Astrocyte of the cerebellum (primary cell): ENCODE results near the gene GRAMD2B.

ENCODE experiments used
- DNase-seq: peaks from one replicate; pipeline ENCODE4 v3.0.0-alpha.2; 2011; ENCODE audit warnings: low read depth
- H3K4me3 ChIP-seq: 2 replicates; pipeline ENCODE4 v1.5.1; 2011; ENCODE audit warnings: mild to moderate bottlenecking, low read depth, low read length, moderate library complexity
- in situ Hi-C: cut with HindIII; loops from 2 replicates; pipeline ENCODE4 v1.10.0; 2017; ENCODE audit warnings: low sequenced_read_pairs
- TF ChIP-seq, protein P1 (sequence below): IDR thresholded peaks from 2 replicates; pipeline ENCODE4 v1.5.1; 2012; ENCODE audit warnings: low read length, low read depth, moderate library complexity, mild to moderate bottlenecking; ENCODE audit errors: missing control alignments

The GRAMD2B gene

DNA sequence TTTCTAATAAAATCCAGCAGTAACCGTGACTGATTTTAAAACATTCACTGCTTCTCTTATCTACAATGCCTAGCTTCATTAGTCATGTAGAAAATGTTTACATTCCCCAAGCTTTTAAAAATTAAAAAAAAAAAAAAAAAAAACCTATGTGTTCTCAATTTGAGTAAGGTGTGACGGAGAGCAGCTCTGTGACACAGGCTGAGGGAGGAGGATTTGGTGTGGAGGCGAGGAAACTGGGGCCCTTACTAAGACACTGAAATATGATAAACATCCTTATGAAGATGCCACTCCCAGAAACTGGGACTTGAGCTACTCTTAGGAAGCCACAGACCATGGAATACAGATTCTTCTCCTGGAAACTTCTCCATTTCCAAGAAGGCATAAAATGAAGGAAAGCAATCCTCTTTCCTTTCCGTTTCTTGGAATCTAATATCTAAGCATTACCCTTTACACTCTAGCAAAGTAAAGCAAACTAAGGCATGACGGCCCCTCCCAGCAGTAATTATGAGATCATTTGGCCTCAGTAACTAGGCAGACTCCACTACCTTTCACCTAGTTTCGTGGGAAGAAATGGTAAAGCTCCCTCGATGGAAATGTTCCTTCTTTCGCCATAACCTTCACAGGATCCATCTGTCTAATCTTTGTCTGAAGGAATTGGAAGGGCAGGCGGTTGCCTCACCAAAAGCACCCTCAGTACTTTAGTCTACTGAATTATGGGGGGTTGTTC, 23.5 kb downstream of the GRAMD2B start:
- no peak for DNase-seq

DNA sequence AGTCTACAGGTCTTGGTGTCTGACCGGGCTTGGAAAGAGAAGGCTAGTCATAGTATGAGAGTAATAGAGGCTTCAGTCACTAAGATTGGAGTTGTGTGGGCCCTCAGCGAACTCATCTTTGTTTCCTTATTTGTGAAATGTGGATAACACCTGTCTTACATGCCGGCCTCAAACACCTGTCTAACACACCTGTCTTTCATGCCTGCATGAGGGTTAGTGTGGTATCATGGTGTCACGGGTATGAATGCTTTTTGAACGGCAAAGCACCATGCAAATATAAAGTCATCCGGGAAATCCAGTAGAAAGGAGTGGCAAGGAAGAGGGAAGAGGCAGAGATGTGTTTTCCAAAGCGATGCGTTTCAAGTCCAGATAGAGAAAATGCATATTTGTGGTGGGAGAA, 25.5 kb downstream of the GRAMD2B start:
- TF ChIP-seq, protein P1, sequence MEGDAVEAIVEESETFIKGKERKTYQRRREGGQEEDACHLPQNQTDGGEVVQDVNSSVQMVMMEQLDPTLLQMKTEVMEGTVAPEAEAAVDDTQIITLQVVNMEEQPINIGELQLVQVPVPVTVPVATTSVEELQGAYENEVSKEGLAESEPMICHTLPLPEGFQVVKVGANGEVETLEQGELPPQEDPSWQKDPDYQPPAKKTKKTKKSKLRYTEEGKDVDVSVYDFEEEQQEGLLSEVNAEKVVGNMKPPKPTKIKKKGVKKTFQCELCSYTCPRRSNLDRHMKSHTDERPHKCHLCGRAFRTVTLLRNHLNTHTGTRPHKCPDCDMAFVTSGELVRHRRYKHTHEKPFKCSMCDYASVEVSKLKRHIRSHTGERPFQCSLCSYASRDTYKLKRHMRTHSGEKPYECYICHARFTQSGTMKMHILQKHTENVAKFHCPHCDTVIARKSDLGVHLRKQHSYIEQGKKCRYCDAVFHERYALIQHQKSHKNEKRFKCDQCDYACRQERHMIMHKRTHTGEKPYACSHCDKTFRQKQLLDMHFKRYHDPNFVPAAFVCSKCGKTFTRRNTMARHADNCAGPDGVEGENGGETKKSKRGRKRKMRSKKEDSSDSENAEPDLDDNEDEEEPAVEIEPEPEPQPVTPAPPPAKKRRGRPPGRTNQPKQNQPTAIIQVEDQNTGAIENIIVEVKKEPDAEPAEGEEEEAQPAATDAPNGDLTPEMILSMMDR = no peak
- in situ Hi-C loops = no loop called here

More for the DNA sequence above, 23.5 kb downstream of the GRAMD2B start:
- in situ Hi-C loops = no loop called here
- TF ChIP-seq, protein P1 = no peak
- H3K4me3 ChIP-seq = no peak overlapping the region

DNA sequence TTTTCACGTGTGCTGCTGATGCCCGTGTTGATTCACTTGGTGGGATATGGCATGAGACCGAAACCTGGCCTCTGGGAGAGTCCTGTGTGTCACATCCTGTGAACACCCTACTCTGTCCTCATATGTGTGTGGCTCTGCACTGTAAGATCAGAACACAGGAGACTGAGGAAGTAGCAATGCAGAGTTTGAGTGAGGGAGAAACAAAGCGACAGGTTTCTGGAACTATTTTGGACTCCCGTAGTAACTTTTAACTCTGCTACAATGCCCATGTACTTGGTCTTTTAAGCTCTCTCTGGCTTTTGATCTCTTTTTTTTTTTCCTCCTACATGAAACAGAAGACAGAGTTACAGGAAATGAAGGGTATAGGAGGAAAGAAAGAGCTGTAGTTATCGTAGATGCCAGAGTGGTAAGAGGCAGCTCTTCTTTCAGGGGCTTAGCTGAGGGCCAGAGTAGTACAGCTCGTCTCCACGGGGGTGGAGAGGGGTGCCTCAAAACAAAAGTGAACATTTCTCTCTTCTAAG, 26.6 kb downstream of the GRAMD2B start:
- TF ChIP-seq, protein P1 = no peak
- DNase-seq = no peak
- no peak overlapping the region for H3K4me3 ChIP-seq
- in situ Hi-C loops = no loop called here

More for the DNA sequence above, 25.5 kb downstream of the GRAMD2B start:
- DNase-seq = no peak
- no peak overlapping the region for H3K4me3 ChIP-seq

GRCh38 chr5:126450346-126450745, 27.1 kb downstream of the GRAMD2B start:
- no peak for DNase-seq
- in situ Hi-C loops = no loop called here
- no peak overlapping the region for H3K4me3 ChIP-seq
- TF ChIP-seq, protein P1 = no peak

GRCh38 chr5:126450907-126451306, 27.7 kb downstream of the GRAMD2B start:
- DNase-seq = no peak
- no peak overlapping the region for H3K4me3 ChIP-seq
- in situ Hi-C loops = no loop called here
- TF ChIP-seq, protein P1 = no peak

- TF ChIP-seq, protein P1 = no peak
- H3K4me3 ChIP-seq = no peak overlapping the region
- DNase-seq = no peak
- in situ Hi-C loops = no loop called here
Measured at GRCh38 chr5:126452477-126452876, 29.3 kb downstream of the GRAMD2B start.
